ENCODE results near the gene KLF2. TPM values are rescaled to one million over a fixed set of nuclear protein-coding genes. Genes with fewer than 3 reads are reported as not detected.

Gene KLF2
- total and polyA plus RNA-seq, 2 of the 13 experiments (the other 11 are each of a cell fraction or from before 2014, with no cell fraction given) = not detected

DNA sequence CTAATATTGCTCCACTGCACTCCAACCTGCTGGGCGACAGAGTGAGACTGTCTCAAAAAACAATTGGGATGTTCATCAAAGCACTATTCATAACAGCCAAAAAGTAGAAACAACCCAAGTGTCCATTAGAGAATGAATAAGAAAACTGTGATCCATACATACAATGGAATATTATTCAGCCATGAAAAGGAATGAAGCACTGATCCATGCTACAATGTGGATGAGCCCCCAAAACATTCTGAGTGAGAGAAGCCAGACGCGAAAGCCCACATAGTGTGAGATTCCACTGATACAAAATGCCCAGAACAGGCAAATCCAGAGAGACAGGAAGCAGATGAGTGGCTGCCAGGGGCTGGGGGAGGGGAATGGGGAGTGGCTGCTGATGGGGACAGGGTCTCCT, 16.0 kb downstream of the KLF2 start (continued):
- TF ChIP-seq, protein P1, sequence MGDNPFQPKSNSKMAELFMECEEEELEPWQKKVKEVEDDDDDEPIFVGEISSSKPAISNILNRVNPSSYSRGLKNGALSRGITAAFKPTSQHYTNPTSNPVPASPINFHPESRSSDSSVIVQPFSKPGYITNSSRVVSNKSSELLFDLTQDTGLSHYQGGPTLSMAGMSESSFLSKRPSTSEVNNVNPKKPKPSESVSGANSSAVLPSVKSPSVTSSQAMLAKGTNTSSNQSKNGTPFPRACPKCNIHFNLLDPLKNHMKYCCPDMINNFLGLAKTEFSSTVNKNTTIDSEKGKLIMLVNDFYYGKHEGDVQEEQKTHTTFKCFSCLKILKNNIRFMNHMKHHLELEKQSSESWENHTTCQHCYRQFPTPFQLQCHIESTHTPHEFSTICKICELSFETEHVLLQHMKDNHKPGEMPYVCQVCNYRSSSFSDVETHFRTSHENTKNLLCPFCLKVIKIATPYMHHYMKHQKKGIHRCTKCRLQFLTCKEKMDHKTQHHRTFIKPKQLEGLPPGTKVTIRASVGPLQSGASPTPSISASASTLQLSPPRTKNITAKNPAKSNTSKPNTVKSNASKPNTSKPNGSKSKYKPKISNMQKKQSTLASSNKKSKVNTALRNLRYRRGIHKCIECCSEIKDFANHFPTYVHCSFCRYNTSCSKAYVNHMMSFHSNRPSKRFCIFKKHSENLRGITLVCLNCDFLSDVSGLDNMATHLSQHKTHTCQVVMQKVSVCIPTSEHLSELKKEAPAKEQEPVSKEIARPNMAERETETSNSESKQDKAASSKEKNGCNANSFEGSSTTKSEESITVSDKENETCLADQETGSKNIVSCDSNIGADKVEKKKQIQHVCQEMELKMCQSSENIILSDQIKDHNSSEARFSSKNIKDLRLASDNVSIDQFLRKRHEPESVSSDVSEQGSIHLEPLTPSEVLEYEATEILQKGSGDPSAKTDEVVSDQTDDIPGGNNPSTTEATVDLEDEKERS (CRISPR knock-in tag; IDR thresholded peaks at IDR 0.05) = no peak
- no peak for TF ChIP-seq HOMEZ (CRISPR knock-in tag; IDR thresholded peaks at IDR 0.05; ENCODE audit: low read depth)

DNA sequence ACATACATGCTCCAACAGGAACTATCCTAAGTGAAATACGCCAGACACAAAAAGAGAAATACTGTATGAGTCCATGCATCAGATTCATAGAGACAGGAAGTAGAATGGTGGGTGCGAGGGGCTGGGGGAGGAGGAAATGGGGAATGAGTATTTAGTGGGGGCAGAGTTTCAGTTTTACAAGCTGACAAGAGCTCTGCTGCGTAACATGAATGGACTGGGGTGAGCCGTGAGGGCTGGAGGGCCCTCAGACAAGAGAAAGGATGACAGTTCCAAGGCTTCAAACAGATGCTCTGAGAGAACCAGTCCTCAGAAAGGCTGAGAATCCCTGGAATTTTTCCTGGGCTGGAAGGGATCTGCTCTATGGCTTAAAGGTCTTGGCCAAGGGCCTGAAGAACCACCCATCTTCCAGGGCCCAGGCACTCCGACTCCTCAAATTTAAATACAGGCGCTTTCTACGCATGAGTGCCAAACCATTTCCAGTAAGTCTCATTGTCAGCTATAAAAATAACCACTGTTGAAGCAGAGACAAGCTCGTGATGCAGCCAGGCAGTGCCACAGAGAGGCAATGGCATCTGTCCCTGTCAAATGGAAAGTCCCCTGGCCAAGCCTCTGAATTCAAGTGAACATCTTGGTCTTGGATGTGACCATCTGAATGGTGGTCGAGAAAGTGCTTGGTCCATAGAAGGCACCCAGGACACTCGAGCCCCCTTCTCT, 17.5 kb downstream of the KLF2 start:
- ChIA-PET POLR2A (no interaction called here), CTCF (ENCODE audit: low intra/inter-chr PET ratio, low total read pairs) (no interaction called here)
- Histone ChIP-seq H3K27ac (ENCODE audit: extremely low read length, insufficient read depth, low read length) (no peak overlapping the region), H3K4me1 (ENCODE audit: insufficient read depth, low read length) (peaks cover 18% of the 10 kb centered on the region), H3K79me2 (ENCODE audit: insufficient read depth, low read length) (no peaks in the 10 kb centered on the region), H3K9ac (ENCODE audit: insufficient read depth, low read depth, low read length) (no peak overlapping the region), H3K4me2 (ENCODE audit: low read depth, low read length) (no peak overlapping the region), H3K4me3 (replicated peaks in 1 of 3; ENCODE audit: insufficient read depth in 1 of 3, low read depth in 2 of 3, low read length in 3 of 3) (no peak overlapping the region), H3K36me3 (replicated peaks in 1 of 2; ENCODE audit: control insufficient read depth in 1 of 2, insufficient read depth in 2 of 2, low read length in 2 of 2) (no peaks in the 10 kb centered on the region), H4K20me1 (ENCODE audit: insufficient read depth, low read length) (no peaks in the 10 kb centered on the region), H2AFZ (ENCODE audit: low read length) (no peak overlapping the region), H3K9me3 (ENCODE audit: low read length) (no peaks in the 10 kb centered on the region), H3K27me3 (ENCODE audit: control insufficient read depth in 1 of 2, insufficient read depth in 2 of 2, low read length in 2 of 2) (peaks cover 0 to 15% of the 10 kb centered on the region in 2 experiments; a peak in 2 of 5 replicates)
- no peak for DNase-seq (ENCODE audit: low spot score)
- intact Hi-C loops (cut with micrococcal nuclease; ENCODE audit: unreplicated experiment) (no loop called here), in situ Hi-C loops (cut with HindIII; ENCODE audit: extremely low pct_ligation_motif_present, low pct_unique_long_range_greater_than_20kb) (no loop called here)
- no peak for ATAC-seq
- WGBS (ENCODE audit: low lambda C conversion rate) = 57% methylated on average over 9 of the region's 10 CpGs
- no TSS peak for BruUV-seq (replicated peaks)
- FAIRE-seq = no peak
- TF ChIP-seq DMAP1 (CRISPR knock-in tag; IDR thresholded peaks at IDR 0.05) (no peak), ZNF256 (CRISPR knock-in tag; conservative IDR thresholded peaks at IDR 0.05) (no peak), ZKSCAN8 (CRISPR knock-in tag; IDR thresholded peaks at IDR 0.05; ENCODE audit: borderline replicate concordance) (no peak), ZNF274 (CRISPR knock-in tag; IDR thresholded peaks at IDR 0.05) (no peak), SP140L (CRISPR knock-in tag; IDR thresholded peaks at IDR 0.05; ENCODE audit: borderline replicate concordance) (no peak), KLF9 (CRISPR knock-in tag; IDR thresholded peaks at IDR 0.05; ENCODE audit: low read depth) (no peak), AKNA (CRISPR knock-in tag; IDR thresholded peaks at IDR 0.05; ENCODE audit: borderline replicate concordance) (no peak), MXD4 (CRISPR knock-in tag; IDR thresholded peaks at IDR 0.05) (no peak)
- TF ChIP-seq, protein P2, sequence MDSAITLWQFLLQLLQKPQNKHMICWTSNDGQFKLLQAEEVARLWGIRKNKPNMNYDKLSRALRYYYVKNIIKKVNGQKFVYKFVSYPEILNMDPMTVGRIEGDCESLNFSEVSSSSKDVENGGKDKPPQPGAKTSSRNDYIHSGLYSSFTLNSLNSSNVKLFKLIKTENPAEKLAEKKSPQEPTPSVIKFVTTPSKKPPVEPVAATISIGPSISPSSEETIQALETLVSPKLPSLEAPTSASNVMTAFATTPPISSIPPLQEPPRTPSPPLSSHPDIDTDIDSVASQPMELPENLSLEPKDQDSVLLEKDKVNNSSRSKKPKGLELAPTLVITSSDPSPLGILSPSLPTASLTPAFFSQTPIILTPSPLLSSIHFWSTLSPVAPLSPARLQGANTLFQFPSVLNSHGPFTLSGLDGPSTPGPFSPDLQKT (CRISPR knock-in tag; IDR thresholded peaks at IDR 0.05; ENCODE audit: borderline replicate concordance) = no peak

Data from HepG2 (cell line).